ENCODE measurements around the gene PEAR1. TPM values are rescaled to one million over a fixed set of nuclear protein-coding genes. Genes with fewer than 3 reads are reported as not detected.

The PEAR1 gene
- under 1 TPM in 1 of 2 experiments, not detected in 1; 0.04 TPM for total RNA-seq

GRCh38 chr1:156893048-156893953 is at the start of gene PEAR1:
Gene PEAR1, plus strand, starts transcription at chr1:156893718. Its CDS starts 10,209 bp downstream, at chr1:156903927.
- CTCF ChIA-PET, result interaction anchor here (0.6 to 5.2 kb wide), 18 partner anchors 8 to 209 kb away, joined by 3 to 31 read pairs (median 5); partner anchors contain the start of genes CRABP2, INSRR and NTRK1
- POLR2A ChIA-PET, result no interaction called here

GRCh38 chr1:156844102-156844501 is 49.4 kb upstream of the PEAR1 start:
- POLR2A ChIA-PET, result no interaction called here

GRCh38 chr1:156844638-156845037 is 48.9 kb upstream of the PEAR1 start:
- CTCF ChIA-PET, result interaction anchor here (1.3 to 1.5 kb wide), 2 partner anchors 15 to 16 kb away, joined by 3 to 4 read pairs; partner anchors contain the start of genes INSRR and NTRK1
- POLR2A ChIA-PET, result no interaction called here

More at GRCh38 chr1:156844102-156844501, 49.4 kb upstream of the PEAR1 start:
- CTCF ChIA-PET, result interaction anchor here (1.3 kb wide), 1 partner anchor 15 kb away, joined by 4 read pairs; the partner anchor contains the start of gene INSRR

- ChIA-PET POLR2A (no interaction called here), CTCF (interaction anchor here (1.3 to 1.5 kb wide), 2 partner anchors 14 to 15 kb away, joined by 3 to 4 read pairs; partner anchors contain the start of genes INSRR and NTRK1)
These were observed 48.2 kb upstream of the PEAR1 start for GRCh38 chr1:156845055-156845952.

- ChIA-PET POLR2A (no interaction called here), CTCF (interaction anchor here (1.1 to 3.0 kb wide), 4 partner anchors 7 to 15 kb away, joined by 3 to 14 read pairs (median 4); partner anchors contain the start of gene NTRK1)
These were observed 47.5 kb upstream of the PEAR1 start for GRCh38 chr1:156845953-156846545.

- POLR2A ChIA-PET, result no interaction called here
- CTCF ChIA-PET, result interaction anchor here (1.1 to 3.0 kb wide), 3 partner anchors 8 to 14 kb away, joined by 3 to 14 read pairs (median 5); partner anchors contain the start of gene NTRK1
These were observed 46.9 kb upstream of the PEAR1 start for GRCh38 chr1:156846643-156847042.

GRCh38 chr1:156847591-156848460 is 45.7 kb upstream of the PEAR1 start:
- ChIA-PET POLR2A (interaction anchor here (1.7 kb wide), 1 partner anchor 13 kb away, joined by 9 read pairs; the partner anchor contains the start of gene NTRK1), CTCF (interaction anchor here (1.2 to 3.0 kb wide), 7 partner anchors 9 to 158 kb away, joined by 3 to 17 read pairs (median 5); partner anchors contain the start of genes INSRR and NTRK1)

- ChIA-PET POLR2A (interaction anchor here (1.7 kb wide), 1 partner anchor 12 kb away, joined by 9 read pairs; the partner anchor contains the start of gene NTRK1), CTCF (interaction anchor here (1.2 to 3.0 kb wide), 6 partner anchors 9 to 159 kb away, joined by 3 to 17 read pairs (median 6); partner anchors contain the start of genes INSRR and NTRK1)
These were observed 44.9 kb upstream of the PEAR1 start for GRCh38 chr1:156848461-156849150.

GRCh38 chr1:156849151-156849496 is 44.4 kb upstream of the PEAR1 start:
- POLR2A ChIA-PET, result interaction anchor here (1.7 kb wide), 1 partner anchor 11 kb away, joined by 9 read pairs; the partner anchor contains the start of gene NTRK1
- CTCF ChIA-PET, result interaction anchor here (1.2 to 3.0 kb wide), 5 partner anchors 9 to 159 kb away, joined by 3 to 17 read pairs (median 9); partner anchors contain the start of genes INSRR and NTRK1

- ChIA-PET CTCF (interaction anchor here (0.8 to 1.2 kb wide), 2 partner anchors 10 to 13 kb away, joined by 3 to 4 read pairs; no protein-coding TSS in a partner anchor), POLR2A (no interaction called here)
These were observed 41.6 kb upstream of the PEAR1 start for GRCh38 chr1:156851779-156852417.

GRCh38 chr1:156852418-156852874 is 41.1 kb upstream of the PEAR1 start:
- CTCF ChIA-PET, result interaction anchor here (0.8 to 1.2 kb wide), 3 partner anchors 9 to 55 kb away, joined by 3 to 4 read pairs (median 3); no protein-coding TSS in a partner anchor
- POLR2A ChIA-PET, result no interaction called here

- CTCF ChIA-PET, result interaction anchor here (1.2 to 1.6 kb wide), 2 partner anchors 15 to 57 kb away, joined by 3 to 6 read pairs; no protein-coding TSS in a partner anchor
- POLR2A ChIA-PET, result no interaction called here
These were observed 39.8 kb upstream of the PEAR1 start for GRCh38 chr1:156853761-156854160.

GRCh38 chr1:156854634-156855033 is 38.9 kb upstream of the PEAR1 start:
- CTCF ChIA-PET, result interaction anchor here (1.6 to 2.2 kb wide), 2 partner anchors 16 kb away, joined by 6 to 8 read pairs; no protein-coding TSS in a partner anchor
- POLR2A ChIA-PET, result interaction anchor here (0.5 kb wide), 1 partner anchor 136 kb away, joined by 5 read pairs; no protein-coding TSS in a partner anchor

- ChIA-PET POLR2A (no interaction called here), CTCF (interaction anchor here (1.0 to 2.2 kb wide), 3 partner anchors 17 to 129 kb away, joined by 3 to 8 read pairs (median 4); no protein-coding TSS in a partner anchor)
These were observed 37.2 kb upstream of the PEAR1 start for GRCh38 chr1:156856282-156856785.

- POLR2A ChIA-PET, result no interaction called here
- CTCF ChIA-PET, result interaction anchor here (1.1 to 5.0 kb wide), 3 partner anchors 9 to 55 kb away, joined by 3 to 96 read pairs (median 9); no protein-coding TSS in a partner anchor
These were observed 36.0 kb upstream of the PEAR1 start for GRCh38 chr1:156857532-156857931.

GRCh38 chr1:156858555-156858956 is 35.0 kb upstream of the PEAR1 start:
- POLR2A ChIA-PET, result interaction anchor here (2.1 kb wide), 1 partner anchor 56 kb away, joined by 9 read pairs; no protein-coding TSS in a partner anchor
- CTCF ChIA-PET, result interaction anchor here (0.6 to 5.0 kb wide), 6 partner anchors 10 to 169 kb away, joined by 3 to 96 read pairs (median 32); partner anchors contain the start of genes ISG20L2 and METTL25B
